Adrenal gland (tissue), 5 donors: ENCODE results near the gene FTSJ3.

ENCODE experiments used
- POLR2A ChIP-seq, 2 donors: fragments of 450-650 bp; IDR thresholded peaks; one replicate each; pipeline ENCODE4 v1.6.1; 2017; ENCODE audit warnings: antibody characterized with exemption in 2 of 2, mild to moderate bottlenecking in 2 of 2, moderate library complexity in 1 of 2
- TF ChIP-seq, protein P1 (sequence below), 6 experiments: fragments of 450-650 bp in 4 of 6; fragments of 200-600 bp in 2 of 6; sonication (generic) in 1 of 6; IDR thresholded peaks; 1 replicate in 5 of 6; 2 replicates in 1 of 6; pipeline versions ENCODE4 v1.5.1 to v1.8.0; 2016 to 2021; ENCODE audit warnings: antibody characterized with exemption in 6 of 6, mild to moderate bottlenecking in 2 of 6, moderate library complexity in 1 of 6
- donor health status: DM: no; HTN: no; CAD: no.

DNA sequence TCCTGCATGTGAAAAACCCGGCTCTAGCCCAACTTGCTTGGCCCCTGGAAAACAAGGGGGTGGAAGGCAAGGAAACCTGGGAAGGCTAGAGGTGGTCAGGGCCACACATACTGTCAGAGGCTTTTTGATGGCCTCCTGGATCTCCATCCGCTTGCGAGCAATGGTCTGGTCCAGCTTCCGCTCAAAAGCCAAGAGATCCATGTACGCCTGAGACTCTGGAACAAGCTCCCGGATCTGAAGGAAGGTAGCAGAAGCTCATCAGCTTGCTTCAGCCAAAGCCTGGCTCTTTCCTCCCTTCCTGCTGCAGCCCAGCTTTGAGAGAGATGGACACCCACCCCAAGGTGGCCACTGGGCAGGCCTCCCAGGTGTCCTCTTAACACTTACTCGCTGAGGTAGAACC lies 9.3 kb upstream of the FTSJ3 start:
- TF ChIP-seq, protein P1, sequence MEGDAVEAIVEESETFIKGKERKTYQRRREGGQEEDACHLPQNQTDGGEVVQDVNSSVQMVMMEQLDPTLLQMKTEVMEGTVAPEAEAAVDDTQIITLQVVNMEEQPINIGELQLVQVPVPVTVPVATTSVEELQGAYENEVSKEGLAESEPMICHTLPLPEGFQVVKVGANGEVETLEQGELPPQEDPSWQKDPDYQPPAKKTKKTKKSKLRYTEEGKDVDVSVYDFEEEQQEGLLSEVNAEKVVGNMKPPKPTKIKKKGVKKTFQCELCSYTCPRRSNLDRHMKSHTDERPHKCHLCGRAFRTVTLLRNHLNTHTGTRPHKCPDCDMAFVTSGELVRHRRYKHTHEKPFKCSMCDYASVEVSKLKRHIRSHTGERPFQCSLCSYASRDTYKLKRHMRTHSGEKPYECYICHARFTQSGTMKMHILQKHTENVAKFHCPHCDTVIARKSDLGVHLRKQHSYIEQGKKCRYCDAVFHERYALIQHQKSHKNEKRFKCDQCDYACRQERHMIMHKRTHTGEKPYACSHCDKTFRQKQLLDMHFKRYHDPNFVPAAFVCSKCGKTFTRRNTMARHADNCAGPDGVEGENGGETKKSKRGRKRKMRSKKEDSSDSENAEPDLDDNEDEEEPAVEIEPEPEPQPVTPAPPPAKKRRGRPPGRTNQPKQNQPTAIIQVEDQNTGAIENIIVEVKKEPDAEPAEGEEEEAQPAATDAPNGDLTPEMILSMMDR (IDR thresholded peaks at IDR 0.05), result no peak
- TF ChIP-seq POLR2A (IDR thresholded peaks at IDR 0.05), result no peak
